Gastrocnemius medialis (tissue), 4 donors: ENCODE data around the gene MAL. TPM values are rescaled to one million over a fixed set of nuclear protein-coding genes. Genes with fewer than 3 reads are reported as not detected.

Source experiments
- ATAC-seq, 2 donors: fragments of 150-250 bp; one replicate each; pipeline ENCODE4 v1.9.1; 2016
- DNase-seq, 2 donors: peaks; one replicate each; pipeline ENCODE4 v3.0.0-alpha.2; 2019
- H3K27ac ChIP-seq, 4 donors: fragments of 200-600 bp; sonication (generic); 1 replicate in 1 of 4; 2 replicates in 3 of 4; pipeline ENCODE4 v1.5.1; 2016 to 2018; ENCODE audit warnings: mild to moderate bottlenecking in 2 of 4, moderate library complexity in 1 of 4
- H3K27me3 ChIP-seq, 3 donors: fragments of 200-600 bp; sonication (generic) in 2 of 3; 1 replicate in 1 of 3; 2 replicates in 2 of 3; pipeline versions ENCODE4 v1.5.1 to v1.6.0; 2016 to 2019; ENCODE audit warnings: mild to moderate bottlenecking in 1 of 3, moderate library complexity in 1 of 3
- H3K36me3 ChIP-seq, 2 donors: fragments of 200-600 bp; sonication (generic) in 1 of 2; one replicate each; pipeline ENCODE4 v1.5.1; 2017 to 2018
- H3K4me1 ChIP-seq, 2 donors: fragments of 200-600 bp; sonication (generic) in 1 of 2; one replicate each; pipeline ENCODE4 v1.5.1; 2016 to 2017; ENCODE audit warnings: mild to moderate bottlenecking in 2 of 2
- H3K4me3 ChIP-seq, 4 donors: fragments of 200-600 bp; sonication (generic) in 3 of 4; 1 replicate in 1 of 4; 2 replicates in 3 of 4; pipeline ENCODE4 v1.5.1; 2016 to 2019; ENCODE audit warnings: mild to moderate bottlenecking in 2 of 4
- H3K9me3 ChIP-seq, 3 donors: fragments of 200-600 bp; sonication (generic) in 2 of 3; 1 replicate in 1 of 3; 2 replicates in 2 of 3; pipeline ENCODE4 v1.5.1; 2016 to 2019
- CTCF ChIP-seq, 5 experiments: fragments of 450-650 bp in 3 of 5; fragments of 200-600 bp in 2 of 5; sonication (generic) in 2 of 5; IDR thresholded peaks in 4 of 5; conservative IDR thresholded peaks in 1 of 5; 1 replicate in 4 of 5; 2 replicates in 1 of 5; pipeline ENCODE4 v1.5.1; 2016 to 2019; ENCODE audit warnings: antibody characterized with exemption in 5 of 5, mild to moderate bottlenecking in 3 of 5, moderate library complexity in 3 of 5
- POLR2A ChIP-seq, 2 donors: fragments of 450-650 bp; IDR thresholded peaks; one replicate each; pipeline ENCODE4 v1.6.1; 2017; ENCODE audit warnings: antibody characterized with exemption in 2 of 2, mild to moderate bottlenecking in 2 of 2, moderate library complexity in 2 of 2
- in situ Hi-C, 4 donors: fragments of 200-750 bp; cut with MboI; loops; one replicate each; pipeline versions ENCODE4 v1.15.0 to v1.8.0; 2017; ENCODE audit warnings: low sequenced_read_pairs in 4 of 4
- intact Hi-C: fragments of 100-400 bp; cut with DNase I; formaldehyde crosslinking; loops from one replicate; pipeline ENCODE4 v1.15.1; 2023; ENCODE audit warnings: low total_unique reads
- total RNA-seq, 4 donors: library from RNA; depleted of rRNA; stranded (reverse); fragments of >200 nt; gene quantifications; one replicate each; pipeline versions ENCODE4 v1.1.0 to v1.2.3, GENCODE V29; 2016

MAL gene
- total RNA-seq, 4 donors from 2014 or later: 0.64 to 2.4 (median 0.87) TPM; not detected in 1

GRCh38 chr2:94993176-94994062, 32.1 kb upstream of the MAL start:
- DNase-seq: no peak
- peaks cover 4 to 17% (median 5%) of the 10 kb centered on the region in 3 donors for H3K27me3 ChIP-seq
- in situ Hi-C loops: no loop called here

DNA sequence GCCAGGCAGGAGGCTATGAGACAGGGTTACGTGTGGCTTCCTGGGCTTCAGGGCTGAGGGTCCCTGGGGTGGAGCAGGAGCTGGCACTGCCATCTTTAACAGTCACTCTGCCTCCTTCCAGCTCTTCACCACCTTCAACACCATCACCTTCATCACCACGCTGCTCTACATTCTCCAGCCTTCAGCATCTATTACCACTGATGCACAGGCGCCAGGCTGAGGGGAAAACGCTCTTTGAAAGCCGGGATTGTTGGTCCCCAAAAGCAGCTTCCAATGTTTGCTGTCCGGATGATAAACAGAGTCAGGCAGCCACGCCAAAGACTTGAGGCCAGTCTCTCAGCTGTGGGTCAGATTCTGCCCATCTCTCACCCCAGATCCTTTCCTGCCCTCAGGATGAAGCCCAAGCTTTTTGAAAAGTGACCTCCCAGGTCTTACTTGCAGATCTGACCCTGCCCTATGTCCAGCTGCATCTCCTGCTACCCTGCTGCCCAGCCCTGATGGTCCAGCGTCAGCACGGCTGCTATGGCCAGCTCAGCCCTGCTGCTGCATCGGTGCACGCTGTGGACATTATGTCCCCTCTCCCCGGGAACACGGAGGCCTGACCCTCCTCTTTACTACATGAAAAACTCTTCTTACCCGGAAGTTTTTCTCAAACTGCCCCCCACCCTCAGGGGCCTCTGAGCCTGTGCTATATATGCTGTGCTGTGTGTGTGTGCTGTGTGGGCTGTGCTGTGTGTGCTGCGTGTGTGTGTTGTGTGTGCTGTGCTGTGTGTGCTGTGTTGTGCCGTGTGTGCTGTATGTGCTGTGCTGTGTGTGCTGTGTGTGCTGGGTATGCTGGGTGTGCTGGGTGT, 31.2 kb upstream of the MAL start:
- in situ Hi-C loops: no loop called here
- DNase-seq (no peak), ATAC-seq (no peak)
- Histone ChIP-seq H3K9me3 (no peaks in the 10 kb centered on the region), H3K36me3 (no peaks in the 10 kb centered on the region), H3K27me3 (peaks cover 5 to 21% (median 7%) of the 10 kb centered on the region in 3 donors), H3K4me3 (no peak overlapping the region), H3K27ac (no peak overlapping the region), H3K4me1 (no peaks in the 10 kb centered on the region)
- TF ChIP-seq CTCF (IDR thresholded peaks at IDR 0.05 in 4 of 5, conservative IDR thresholded peaks at IDR 0.05 in 1 of 5) (no peak), POLR2A (IDR thresholded peaks at IDR 0.05) (no peak)
- intact Hi-C loops: no loop called here

More at GRCh38 chr2:94993176-94994062, 32.1 kb upstream of the MAL start:
- no peak for ATAC-seq
- Histone ChIP-seq H3K4me1 (no peaks in the 10 kb centered on the region), H3K27ac (no peak overlapping the region), H3K4me3 (no peak overlapping the region), H3K9me3 (no peaks in the 10 kb centered on the region), H3K36me3 (no peaks in the 10 kb centered on the region)
- TF ChIP-seq CTCF (IDR thresholded peaks at IDR 0.05 in 4 of 5, conservative IDR thresholded peaks at IDR 0.05 in 1 of 5): no peak
- intact Hi-C loops: no loop called here

DNA sequence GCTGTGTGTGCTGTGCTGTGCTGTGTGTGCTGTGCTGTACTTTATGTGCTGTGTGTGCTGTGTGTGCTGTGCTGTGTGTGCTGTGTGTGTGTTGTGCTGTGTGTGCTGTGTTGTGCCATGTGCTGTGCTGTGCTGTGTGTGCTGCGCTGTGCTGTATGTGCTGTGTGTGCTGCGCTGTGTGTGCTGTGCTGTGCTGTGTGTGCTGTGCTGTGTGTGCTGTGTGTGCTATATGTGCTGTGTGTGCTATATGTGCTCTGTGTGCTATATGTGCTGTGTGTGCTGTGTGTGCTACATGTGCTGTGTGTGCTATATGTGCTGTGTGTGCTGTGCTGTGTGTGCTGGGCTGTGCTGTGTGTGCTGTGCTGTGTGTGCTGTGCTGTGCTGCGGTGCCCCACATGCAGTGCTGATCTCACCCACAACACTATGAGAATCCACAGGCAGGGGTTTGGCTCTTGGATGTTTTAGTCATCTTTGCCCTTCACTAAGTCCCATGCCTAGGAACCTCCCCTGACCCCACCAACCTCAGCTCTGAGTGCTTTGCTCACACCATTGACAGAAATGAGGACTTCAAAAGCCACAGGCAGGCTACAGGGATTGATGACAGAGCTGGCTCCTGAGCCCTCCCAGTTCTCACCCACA, 30.5 kb upstream of the MAL start:
- H3K36me3 ChIP-seq: no peaks in the 10 kb centered on the region

More for the DNA sequence above, 30.5 kb upstream of the MAL start:
- TF ChIP-seq POLR2A (IDR thresholded peaks at IDR 0.05) (no peak), CTCF (IDR thresholded peaks at IDR 0.05 in 4 of 5, conservative IDR thresholded peaks at IDR 0.05 in 1 of 5) (no peak)
- no peak overlapping the region for H3K4me3 ChIP-seq
- no peak overlapping the region for H3K27ac ChIP-seq
- DNase-seq (no peak), ATAC-seq (no peak)
- H3K4me1 ChIP-seq: no peaks in the 10 kb centered on the region
- in situ Hi-C loops (no loop called here), intact Hi-C loops (no loop called here)
- peaks cover 5 to 21% (median 7%) of the 10 kb centered on the region in 3 donors for H3K27me3 ChIP-seq
- no peaks in the 10 kb centered on the region for H3K9me3 ChIP-seq
